ENCODE results near the gene UACA. TPM values are rescaled to one million over a fixed set of nuclear protein-coding genes. Genes with fewer than 3 reads are reported as not detected.

The UACA gene
- total RNA-seq, 2 experiments from 2014 or later: 1.1 to 1.5 TPM

- no peak overlapping the region for H3K27ac Mint-ChIP-seq
- H3K4me1 ChIP-seq (ENCODE audit: insufficient read depth, low read length): no peaks in the 10 kb centered on the region
- H3K36me3 ChIP-seq (ENCODE audit: insufficient read depth, low read length): no peaks in the 10 kb centered on the region
- H3K4me1 Mint-ChIP-seq (ENCODE audit: low read depth): no peaks in the 10 kb centered on the region
- POLR2A ChIA-PET: no interaction called here
- no peaks in the 10 kb centered on the region for H3K9me3 ChIP-seq (ENCODE audit: control insufficient read depth in 1 of 2, insufficient read depth in 1 of 2, low read length in 2 of 2)
- no peak overlapping the region for H3K27ac ChIP-seq (ENCODE audit: low read depth in 1 of 2, low read length in 2 of 2)
- no peak for TF ChIP-seq CTCF (IDR thresholded peaks at IDR 0.05)
- no peaks in the 10 kb centered on the region for H3K27me3 ChIP-seq (ENCODE audit: control insufficient read depth in 1 of 2, insufficient read depth in 2 of 2, low read length in 2 of 2)
- intact Hi-C loops (cut with DNase I, micrococcal nuclease): no loop called here
- no peaks in the 10 kb centered on the region for H3K36me3 Mint-ChIP-seq (ENCODE audit: low read depth)
- H3K9me3 Mint-ChIP-seq: no peaks in the 10 kb centered on the region
- H3K4me3 ChIP-seq (ENCODE audit: low read length): no peak overlapping the region
- no peak for ATAC-seq (ENCODE audit: poor library complexity)
- H3K4me3 Mint-ChIP-seq: no peak overlapping the region
- H3K27me3 Mint-ChIP-seq: peaks cover 9% of the 10 kb centered on the region
- CTCF ChIA-PET: no interaction called here
- no peak for DNase-seq
These were observed 119.6 kb downstream of the UACA start for GRCh38 chr15:70643783-70644125.

- Mint-ChIP-seq H3K27ac (no peak overlapping the region), H3K4me1 (ENCODE audit: low read depth) (no peaks in the 10 kb centered on the region), H3K4me3 (no peak overlapping the region), H3K9me3 (no peaks in the 10 kb centered on the region), H3K36me3 (ENCODE audit: low read depth) (no peaks in the 10 kb centered on the region), H3K27me3 (peaks cover 9% of the 10 kb centered on the region)
- DNase-seq (no peak), ATAC-seq (ENCODE audit: poor library complexity) (no peak)
- no peaks in the 10 kb centered on the region for H3K27me3 ChIP-seq (ENCODE audit: control insufficient read depth in 1 of 2, insufficient read depth in 2 of 2, low read length in 2 of 2)
- H3K4me3 ChIP-seq (ENCODE audit: low read length): no peak overlapping the region
- ChIA-PET POLR2A (no interaction called here), CTCF (no interaction called here)
- no peak for TF ChIP-seq CTCF (IDR thresholded peaks at IDR 0.05)
- H3K36me3 ChIP-seq (ENCODE audit: insufficient read depth, low read length): no peaks in the 10 kb centered on the region
- no peaks in the 10 kb centered on the region for H3K4me1 ChIP-seq (ENCODE audit: insufficient read depth, low read length)
- no peak overlapping the region for H3K27ac ChIP-seq (ENCODE audit: low read depth in 1 of 2, low read length in 2 of 2)
- no peaks in the 10 kb centered on the region for H3K9me3 ChIP-seq (ENCODE audit: control insufficient read depth in 1 of 2, insufficient read depth in 1 of 2, low read length in 2 of 2)
- intact Hi-C loops (cut with DNase I, micrococcal nuclease): no loop called here
These were observed 120.1 kb downstream of the UACA start for GRCh38 chr15:70643106-70643782.

- intact Hi-C loops (cut with DNase I, micrococcal nuclease): no loop called here
- Histone ChIP-seq H3K9me3 (ENCODE audit: control insufficient read depth in 1 of 2, insufficient read depth in 1 of 2, low read length in 2 of 2) (no peaks in the 10 kb centered on the region), H3K4me1 (ENCODE audit: insufficient read depth, low read length) (no peaks in the 10 kb centered on the region), H3K27me3 (ENCODE audit: control insufficient read depth in 1 of 2, insufficient read depth in 2 of 2, low read length in 2 of 2) (no peaks in the 10 kb centered on the region), H3K36me3 (ENCODE audit: insufficient read depth, low read length) (no peaks in the 10 kb centered on the region), H3K4me3 (ENCODE audit: low read length) (no peak overlapping the region), H3K27ac (ENCODE audit: low read depth in 1 of 2, low read length in 2 of 2) (no peak overlapping the region)
- POLR2A ChIA-PET: no interaction called here
- Mint-ChIP-seq H3K4me1 (ENCODE audit: low read depth) (peaks cover 21% of the 10 kb centered on the region), H3K4me3 (no peak overlapping the region), H3K36me3 (ENCODE audit: low read depth) (no peaks in the 10 kb centered on the region), H3K9me3 (no peaks in the 10 kb centered on the region), H3K27me3 (peaks cover 9% of the 10 kb centered on the region), H3K27ac (no peak overlapping the region)
- no peak for TF ChIP-seq CTCF (IDR thresholded peaks at IDR 0.05)
- DNase-seq: peak in 2 of 14 experiments; percentile 6 to 7
- CTCF ChIA-PET: interaction anchor here (0.6 kb wide), 1 partner anchor 272 kb away, joined by 3 read pairs; no protein-coding TSS in a partner anchor
- no peak for ATAC-seq (ENCODE audit: poor library complexity)
These were observed 126.7 kb downstream of the UACA start for GRCh38 chr15:70636540-70637165.

All from CD4-positive, alpha-beta T cell (primary cell).